Measurements from ENCODE around the gene TCP10L. TPM values are rescaled to one million over a fixed set of nuclear protein-coding genes. Genes with fewer than 3 reads are reported as not detected.

The TCP10L gene
- total and polyA plus RNA-seq, 2 of the 13 experiments (the other 11 are each of a cell fraction or from before 2014, with no cell fraction given) = 0.90 to 2.4 TPM

GRCh38 chr21:32592929-32593502 lies 7.7 kb upstream of the TCP10L start (continued):
- peak; percentile 100 for TF ChIP-seq PITX1 (CRISPR knock-in tag; IDR thresholded peaks at IDR 0.05)
- peak; percentile 55 for TF ChIP-seq DRAP1 (CRISPR knock-in tag; IDR thresholded peaks at IDR 0.05)
- no peak for TF ChIP-seq MZF1 (CRISPR knock-in tag; IDR thresholded peaks at IDR 0.05; ENCODE audit: borderline replicate concordance)
- TF ChIP-seq ZBTB40 (IDR thresholded peaks at IDR 0.05) = no peak
- peak; percentile 66; the same call in 1 of the 2 replicates for TF ChIP-seq ZBTB40 (CRISPR knock-in tag; IDR thresholded peaks at IDR 0.05)
- TF ChIP-seq NONO (IDR thresholded peaks at IDR 0.05) = no peak
- TF ChIP-seq NONO (CRISPR knock-in tag; conservative IDR thresholded peaks at IDR 0.05) = peak; percentile 92
- peak; percentile 95; the same call in 1 of the 2 replicates for TF ChIP-seq MEIS1 (CRISPR knock-in tag; IDR thresholded peaks at IDR 0.05; ENCODE audit: borderline replicate concordance)
- no peak for TF ChIP-seq ZNF749 (CRISPR knock-in tag; IDR thresholded peaks at IDR 0.05; ENCODE audit: borderline replicate concordance)
- TF ChIP-seq RFX3 (CRISPR knock-in tag; IDR thresholded peaks at IDR 0.05) = no peak
- TF ChIP-seq MLLT10 (CRISPR knock-in tag; IDR thresholded peaks at IDR 0.05) = no peak
- TF ChIP-seq, protein P1, sequence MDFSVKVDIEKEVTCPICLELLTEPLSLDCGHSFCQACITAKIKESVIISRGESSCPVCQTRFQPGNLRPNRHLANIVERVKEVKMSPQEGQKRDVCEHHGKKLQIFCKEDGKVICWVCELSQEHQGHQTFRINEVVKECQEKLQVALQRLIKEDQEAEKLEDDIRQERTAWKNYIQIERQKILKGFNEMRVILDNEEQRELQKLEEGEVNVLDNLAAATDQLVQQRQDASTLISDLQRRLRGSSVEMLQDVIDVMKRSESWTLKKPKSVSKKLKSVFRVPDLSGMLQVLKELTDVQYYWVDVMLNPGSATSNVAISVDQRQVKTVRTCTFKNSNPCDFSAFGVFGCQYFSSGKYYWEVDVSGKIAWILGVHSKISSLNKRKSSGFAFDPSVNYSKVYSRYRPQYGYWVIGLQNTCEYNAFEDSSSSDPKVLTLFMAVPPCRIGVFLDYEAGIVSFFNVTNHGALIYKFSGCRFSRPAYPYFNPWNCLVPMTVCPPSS (IDR thresholded peaks at IDR 0.05) = no peak
- no peak for TF ChIP-seq ZNF7 (CRISPR knock-in tag; IDR thresholded peaks at IDR 0.05)
- peak; percentile 41; the same call in 1 of the 2 replicates for TF ChIP-seq ARNT2 (CRISPR knock-in tag; IDR thresholded peaks at IDR 0.05; ENCODE audit: low read depth)
- TF ChIP-seq CENPT (CRISPR knock-in tag; IDR thresholded peaks at IDR 0.05; ENCODE audit: low read depth) = no peak
- no peak for TF ChIP-seq STAT5B (CRISPR knock-in tag; IDR thresholded peaks at IDR 0.05)
- TF ChIP-seq SP140L (CRISPR knock-in tag; IDR thresholded peaks at IDR 0.05; ENCODE audit: borderline replicate concordance) = no peak

Data from HepG2 (cell line).